Measurements from ENCODE around the gene AP2A1.

The AP2A1 gene

GRCh38 chr19:49849433-49850220 lies 82.8 kb downstream of the AP2A1 start:
- H3K4me3 ChIP-seq (ENCODE audit: low read depth, low read length): peak overlapping the region; percentile 70; the same call in 1 of the 2 replicates

GRCh38 chr19:49850221-49850486 lies 83.4 kb downstream of the AP2A1 start:
- no peaks in the 10 kb centered on the region for H3K9me3 ChIP-seq (ENCODE audit: severe bottlenecking)
- peaks cover 27% of the 10 kb centered on the region for H3K36me3 ChIP-seq
- TF ChIP-seq CTCF (IDR thresholded peaks at IDR 0.05; ENCODE audit: low read depth, low read length): no peak
- H3K4me3 ChIP-seq (ENCODE audit: low read depth, low read length): peak overlapping the region; percentile 70
- DNase-seq: no peak
- H3K27me3 ChIP-seq (ENCODE audit: insufficient read depth, low read depth, severe bottlenecking): no peaks in the 10 kb centered on the region
- peak overlapping the region; percentile 96 for H3K27ac ChIP-seq

More at GRCh38 chr19:49849433-49850220, 82.8 kb downstream of the AP2A1 start:
- Histone ChIP-seq H3K36me3 (peaks cover 22% of the 10 kb centered on the region), H3K27ac (no peak overlapping the region; the same call in none of the 2 replicates), H3K9me3 (ENCODE audit: severe bottlenecking) (no peaks in the 10 kb centered on the region), H3K27me3 (ENCODE audit: insufficient read depth, low read depth, severe bottlenecking) (no peaks in the 10 kb centered on the region)
- no peak for DNase-seq
- no peak for TF ChIP-seq CTCF (IDR thresholded peaks at IDR 0.05; ENCODE audit: low read depth, low read length)

GRCh38 chr19:49850487-49851342 lies 83.9 kb downstream of the AP2A1 start, which contains the start of gene PTOV1:
Gene PTOV1, plus strand, starts transcription at chr19:49851159.
- H3K27ac ChIP-seq: peak within 1 kb of the TSS; percentile 96
- peak; percentile 86 for DNase-seq
- H3K9me3 ChIP-seq (ENCODE audit: severe bottlenecking): no peaks in the 10 kb centered on the region
- H3K36me3 ChIP-seq: peaks cover 33% of the 10 kb centered on the region
- no peak for TF ChIP-seq CTCF (IDR thresholded peaks at IDR 0.05; ENCODE audit: low read depth, low read length)
- H3K4me3 ChIP-seq (ENCODE audit: low read depth, low read length): peak within 1 kb of the TSS; percentile 70
- H3K27me3 ChIP-seq (ENCODE audit: insufficient read depth, low read depth, severe bottlenecking): no peaks in the 10 kb centered on the region

GRCh38 chr19:49851456-49852259 lies 84.9 kb downstream of the AP2A1 start:
- peak overlapping the region; percentile 70 for H3K4me3 ChIP-seq (ENCODE audit: low read depth, low read length)
- H3K36me3 ChIP-seq: peaks cover 42% of the 10 kb centered on the region
- H3K9me3 ChIP-seq (ENCODE audit: severe bottlenecking): no peaks in the 10 kb centered on the region
- peak; percentile 50 for DNase-seq
- H3K27ac ChIP-seq: peak overlapping the region; percentile 96
- H3K27me3 ChIP-seq (ENCODE audit: insufficient read depth, low read depth, severe bottlenecking): no peaks in the 10 kb centered on the region
- TF ChIP-seq CTCF (IDR thresholded peaks at IDR 0.05; ENCODE audit: low read depth, low read length): no peak

- peak overlapping the region; percentile 70; the same call in 1 of the 2 replicates for H3K4me3 ChIP-seq (ENCODE audit: low read depth, low read length)
- no peak for DNase-seq
- H3K27ac ChIP-seq: no peak overlapping the region
- H3K36me3 ChIP-seq: peaks cover 53% of the 10 kb centered on the region
- no peak for TF ChIP-seq CTCF (IDR thresholded peaks at IDR 0.05; ENCODE audit: low read depth, low read length)
- H3K9me3 ChIP-seq (ENCODE audit: severe bottlenecking): no peaks in the 10 kb centered on the region
- H3K27me3 ChIP-seq (ENCODE audit: insufficient read depth, low read depth, severe bottlenecking): no peaks in the 10 kb centered on the region
These were observed 85.9 kb downstream of the AP2A1 start for GRCh38 chr19:49852631-49853126.

Data from WERI-Rb-1 (cell line).